CD4-positive, alpha-beta T cell (primary cell): Measurements from ENCODE around the gene MIER3. TPM values are rescaled to one million over a fixed set of nuclear protein-coding genes. Genes with fewer than 3 reads are reported as not detected.

Source experiments
- ATAC-seq: fragments of 200-7000 bp; cut with Tn5 transposase; one replicate; pipeline ENCODE4 v1.10.0; 2022; ENCODE audit warnings: mild to moderate bottlenecking; ENCODE audit not compliant: poor library complexity
- CTCF ChIA-PET: fragments of 350-600 bp; sonication (Branson Sonifier 250); formaldehyde crosslinking; loops from one replicate; lab custom pipeline; 2021; ENCODE audit warnings: antibody characterized with exemption, inconsistent platforms; lab: Charles Lee
- POLR2A ChIA-PET: fragments of 350-600 bp; sonication (Branson Sonifier 250); formaldehyde crosslinking; loops from one replicate; lab custom pipeline; 2021; ENCODE audit warnings: antibody characterized with exemption, inconsistent platforms; lab: Charles Lee
- DNase-seq, 14 experiments: peaks; one replicate each; pipeline ENCODE4 v3.0.0-alpha.2; 2013 to 2020; ENCODE audit warnings: mixed read lengths in 2 of 14
- H3K27ac ChIP-seq, 2 donors: one replicate each; pipeline versions ENCODE4 v1.5.1 to v1.7.0; 2013; ENCODE audit warnings: low read length in 2 of 2, low read depth in 1 of 2, mild to moderate bottlenecking in 1 of 2
- H3K27me3 ChIP-seq, 2 experiments: 1 replicate in 1 of 2; 2 replicates in 1 of 2; pipeline versions ENCODE4 v1.6.1 to v1.7.0; 2013; ENCODE audit warnings: low read length in 2 of 2, control low read depth in 1 of 2, mild to moderate bottlenecking in 1 of 2, moderate library complexity in 1 of 2; ENCODE audit not compliant: insufficient read depth in 2 of 2, control insufficient read depth in 1 of 2
- H3K36me3 ChIP-seq: one replicate; pipeline ENCODE4 v1.6.1; 2013; ENCODE audit warnings: low read length, control low read depth; ENCODE audit not compliant: insufficient read depth
- H3K4me1 ChIP-seq: one replicate; pipeline ENCODE4 v1.6.1; 2013; ENCODE audit warnings: low read length, control low read depth; ENCODE audit not compliant: insufficient read depth
- H3K4me3 ChIP-seq: one replicate; pipeline ENCODE4 v1.5.1; 2013; ENCODE audit warnings: mild to moderate bottlenecking, low read length, moderate library complexity
- H3K9me3 ChIP-seq, 2 experiments: 1 replicate in 1 of 2; 2 replicates in 1 of 2; pipeline versions ENCODE4 v1.6.1 to v1.7.0; 2013; ENCODE audit warnings: low read length in 2 of 2, mild to moderate bottlenecking in 2 of 2, control low read depth in 1 of 2, moderate library complexity in 1 of 2; ENCODE audit not compliant: control insufficient read depth in 1 of 2, insufficient read depth in 1 of 2
- H3K27ac Mint-ChIP-seq: one replicate; pipeline ENCODE4 v1.8.0; 2020; ENCODE audit warnings: mixed read lengths
- H3K27me3 Mint-ChIP-seq: one replicate; pipeline ENCODE4 v1.8.0; 2021; ENCODE audit warnings: mixed read lengths
- H3K36me3 Mint-ChIP-seq: one replicate; pipeline ENCODE4 v1.8.0; 2021; ENCODE audit warnings: low read depth, mixed read lengths
- H3K4me1 Mint-ChIP-seq: one replicate; pipeline ENCODE4 v1.8.0; 2021; ENCODE audit warnings: low read depth, mixed read lengths
- H3K4me3 Mint-ChIP-seq: one replicate; pipeline ENCODE4 v1.8.0; 2020; ENCODE audit warnings: mild to moderate bottlenecking, mixed read lengths
- H3K9me3 Mint-ChIP-seq: one replicate; pipeline ENCODE4 v1.8.0; 2020; ENCODE audit warnings: mixed read lengths
- CTCF ChIP-seq: fragments of 200-600 bp; IDR thresholded peaks from one replicate; pipeline ENCODE4 v1.8.0; 2022; ENCODE audit warnings: antibody characterized with exemption, mild to moderate bottlenecking
- intact Hi-C, 2 experiments: fragments of 100-400 bp; cut with DNase I in 1 of 2; cut with micrococcal nuclease in 1 of 2; formaldehyde crosslinking; loops; one replicate each; pipeline versions ENCODE4 v1.15.1 to v1.9.0; 2023 to 2025; cut with DNase I, micrococcal nuclease
- total RNA-seq, 174 experiments: library from RNA in 2 of 174; stranded (reverse) in 2 of 174; gene quantifications; one replicate each; pipeline ENCODE4 v1.2.3 and lab custom pipeline; 2021 to 2026

Gene MIER3
- total RNA-seq, 2 experiments from 2014 or later = 25.9 to 26.1 TPM

DNA sequence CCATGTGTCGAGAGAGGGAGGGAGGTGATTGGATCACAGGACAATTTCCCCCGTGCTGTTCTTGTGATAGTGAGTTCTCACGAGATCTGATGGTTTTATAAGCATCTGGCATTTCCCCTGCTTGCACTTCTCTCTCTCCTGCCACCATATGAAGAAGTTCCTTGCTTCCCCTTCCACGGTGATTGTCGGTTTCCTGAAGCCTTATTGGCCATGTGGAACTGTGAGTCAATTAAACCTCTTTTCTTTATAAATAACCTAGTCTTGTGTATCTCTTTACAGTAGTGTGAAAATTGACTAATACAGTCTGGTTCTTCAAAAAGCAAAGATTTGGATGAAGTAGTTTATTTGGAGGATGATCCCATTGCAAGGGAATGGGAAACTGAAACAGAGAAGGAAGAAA is 11.3 kb upstream of the MIER3 start:
- H3K27ac Mint-ChIP-seq = no peak overlapping the region
- no peaks in the 10 kb centered on the region for H3K9me3 Mint-ChIP-seq
- no peak for TF ChIP-seq CTCF
- no peak overlapping the region for H3K4me3 ChIP-seq
- peaks cover 9 to 32% of the 10 kb centered on the region in 2 experiments for H3K27me3 ChIP-seq
- ATAC-seq = no peak
- H3K27me3 Mint-ChIP-seq = peaks cover 54% of the 10 kb centered on the region
- H3K27ac ChIP-seq = no peak overlapping the region
- H3K4me3 Mint-ChIP-seq = no peak overlapping the region
- H3K4me1 Mint-ChIP-seq = no peaks in the 10 kb centered on the region
- DNase-seq = peak in 1 of 14 experiments; percentile 14
- intact Hi-C loops = no loop called here
- ChIA-PET CTCF (interaction anchor here (0.7 kb wide), 1 partner anchor 33 kb away, joined by 3 read pairs; no protein-coding TSS in a partner anchor), POLR2A (no interaction called here)
- no peaks in the 10 kb centered on the region for H3K36me3 ChIP-seq
- no peaks in the 10 kb centered on the region for H3K9me3 ChIP-seq
- no peaks in the 10 kb centered on the region for H3K36me3 Mint-ChIP-seq
- H3K4me1 ChIP-seq = no peaks in the 10 kb centered on the region

- no peaks in the 10 kb centered on the region for H3K9me3 ChIP-seq
- intact Hi-C loops = no loop called here
- no peak overlapping the region for H3K27ac ChIP-seq
- Mint-ChIP-seq H3K4me3 (no peak overlapping the region), H3K27ac (no peak overlapping the region), H3K36me3 (no peaks in the 10 kb centered on the region), H3K9me3 (no peaks in the 10 kb centered on the region), H3K27me3 (peaks cover 60% of the 10 kb centered on the region), H3K4me1 (no peaks in the 10 kb centered on the region)
- H3K4me1 ChIP-seq = no peaks in the 10 kb centered on the region
- peaks cover 13 to 38% of the 10 kb centered on the region in 2 experiments for H3K27me3 ChIP-seq
- no peaks in the 10 kb centered on the region for H3K36me3 ChIP-seq
- no peak overlapping the region for H3K4me3 ChIP-seq
- CTCF ChIA-PET = no interaction called here
- POLR2A ChIA-PET = no interaction called here
- no peak for TF ChIP-seq CTCF
- DNase-seq = no peak
- no peak for ATAC-seq
Observed at GRCh38 chr5:56962286-56962685, 10.4 kb upstream of the MIER3 start.

DNA sequence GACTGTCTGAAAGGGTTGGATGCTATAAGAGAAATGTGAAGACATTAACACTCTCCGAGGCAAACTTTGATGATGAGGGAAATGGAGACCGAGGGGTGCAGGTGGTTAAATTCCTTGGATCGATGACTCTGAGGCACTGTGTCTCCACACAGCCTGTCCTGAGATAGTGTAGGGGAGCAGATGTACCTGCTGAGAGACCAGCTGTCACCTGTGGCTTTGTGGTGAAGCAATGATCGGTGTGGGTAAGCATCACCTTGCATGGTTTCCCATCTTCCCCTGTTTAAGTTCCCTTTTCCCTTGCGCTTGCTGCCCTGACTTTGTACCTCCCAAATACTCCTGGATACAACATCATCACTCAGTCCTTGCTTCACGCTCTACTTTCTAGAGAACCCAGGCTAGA is 9.8 kb upstream of the MIER3 start:
- DNase-seq = no peak
- no peak overlapping the region for H3K4me3 ChIP-seq
- no peak overlapping the region for H3K27ac ChIP-seq
- CTCF ChIA-PET = no interaction called here
- no peaks in the 10 kb centered on the region for H3K4me1 ChIP-seq
- intact Hi-C loops = no loop called here
- Mint-ChIP-seq H3K36me3 (no peaks in the 10 kb centered on the region), H3K4me1 (no peaks in the 10 kb centered on the region), H3K27me3 (peaks cover 57% of the 10 kb centered on the region), H3K27ac (no peak overlapping the region), H3K4me3 (no peak overlapping the region), H3K9me3 (no peaks in the 10 kb centered on the region)
- no peak for ATAC-seq
- no peaks in the 10 kb centered on the region for H3K36me3 ChIP-seq
- no peaks in the 10 kb centered on the region for H3K9me3 ChIP-seq
- peaks cover 13 to 38% of the 10 kb centered on the region in 2 experiments for H3K27me3 ChIP-seq
- TF ChIP-seq CTCF = no peak
- POLR2A ChIA-PET = no interaction called here
